NB4 (cell line): Measurements from ENCODE around the gene CA5A.

Experiments
- POLR2A ChIP-seq: IDR thresholded peaks from 2 replicates; pipeline ENCODE4 v1.6.1; 2011; ENCODE audit warnings: mild to moderate bottlenecking; ENCODE audit not compliant: insufficient read length; ENCODE audit errors: extremely low read depth
- TF ChIP-seq, protein P1 (sequence below): IDR thresholded peaks from one replicate; pipeline ENCODE4 v1.5.1; 2012; ENCODE audit warnings: low read depth, low read length
- TF ChIP-seq, protein P2 (sequence below): IDR thresholded peaks from 2 replicates; pipeline ENCODE4 v1.6.1; 2011; ENCODE audit warnings: low read depth, low read length

- TF ChIP-seq, protein P1, sequence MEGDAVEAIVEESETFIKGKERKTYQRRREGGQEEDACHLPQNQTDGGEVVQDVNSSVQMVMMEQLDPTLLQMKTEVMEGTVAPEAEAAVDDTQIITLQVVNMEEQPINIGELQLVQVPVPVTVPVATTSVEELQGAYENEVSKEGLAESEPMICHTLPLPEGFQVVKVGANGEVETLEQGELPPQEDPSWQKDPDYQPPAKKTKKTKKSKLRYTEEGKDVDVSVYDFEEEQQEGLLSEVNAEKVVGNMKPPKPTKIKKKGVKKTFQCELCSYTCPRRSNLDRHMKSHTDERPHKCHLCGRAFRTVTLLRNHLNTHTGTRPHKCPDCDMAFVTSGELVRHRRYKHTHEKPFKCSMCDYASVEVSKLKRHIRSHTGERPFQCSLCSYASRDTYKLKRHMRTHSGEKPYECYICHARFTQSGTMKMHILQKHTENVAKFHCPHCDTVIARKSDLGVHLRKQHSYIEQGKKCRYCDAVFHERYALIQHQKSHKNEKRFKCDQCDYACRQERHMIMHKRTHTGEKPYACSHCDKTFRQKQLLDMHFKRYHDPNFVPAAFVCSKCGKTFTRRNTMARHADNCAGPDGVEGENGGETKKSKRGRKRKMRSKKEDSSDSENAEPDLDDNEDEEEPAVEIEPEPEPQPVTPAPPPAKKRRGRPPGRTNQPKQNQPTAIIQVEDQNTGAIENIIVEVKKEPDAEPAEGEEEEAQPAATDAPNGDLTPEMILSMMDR: no peak
- TF ChIP-seq POLR2A: no peak
- TF ChIP-seq, protein P2, sequence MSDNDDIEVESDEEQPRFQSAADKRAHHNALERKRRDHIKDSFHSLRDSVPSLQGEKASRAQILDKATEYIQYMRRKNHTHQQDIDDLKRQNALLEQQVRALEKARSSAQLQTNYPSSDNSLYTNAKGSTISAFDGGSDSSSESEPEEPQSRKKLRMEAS: no peak
Observed at GRCh38 chr16:87961623-87962022, 25.3 kb upstream of the CA5A start.
